Measurements from ENCODE around the gene CYP26C1. TPM values are rescaled to one million over a fixed set of nuclear protein-coding genes. Genes with fewer than 3 reads are reported as not detected.
A peak's percentile ranks its signal among the peaks of the same experiment; 100 is the strongest.

The CYP26C1 gene
- total RNA-seq, 1 donor from 2014 or later: not detected

DNA sequence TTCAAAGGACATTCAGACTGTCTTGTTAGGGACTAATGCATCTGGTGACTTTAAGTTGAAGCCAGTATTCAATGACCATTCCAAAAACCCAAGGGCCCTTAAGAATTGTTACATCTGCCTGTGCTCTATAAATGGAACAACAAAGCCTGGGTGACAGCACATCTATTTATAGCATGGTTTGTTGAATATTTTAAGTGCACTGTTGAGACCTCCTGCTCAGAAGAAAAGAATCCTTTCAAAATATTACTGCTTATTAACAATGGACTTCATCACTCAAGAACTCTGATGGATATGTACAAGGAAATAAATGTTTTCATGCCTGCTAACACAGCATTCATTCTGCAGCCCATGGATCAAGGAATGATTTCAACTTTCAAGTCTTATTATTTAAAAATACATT lies 33.1 kb upstream of the CYP26C1 start:
- Mint-ChIP-seq H3K36me3 (ENCODE audit: unreplicated experiment) (peaks cover 2% of the 10 kb centered on the region), H3K27me3 (ENCODE audit: unreplicated experiment) (no peaks in the 10 kb centered on the region), H3K4me3 (ENCODE audit: unreplicated experiment) (no peak overlapping the region), H3K9me3 (ENCODE audit: unreplicated experiment) (peaks cover 11% of the 10 kb centered on the region), H3K4me1 (ENCODE audit: unreplicated experiment) (peaks cover 35% of the 10 kb centered on the region), H3K27ac (ENCODE audit: unreplicated experiment) (no peak overlapping the region)
- DNase-seq (ENCODE audit: extremely low spot score, unreplicated experiment): no peak
- TF ChIP-seq, protein P1, sequence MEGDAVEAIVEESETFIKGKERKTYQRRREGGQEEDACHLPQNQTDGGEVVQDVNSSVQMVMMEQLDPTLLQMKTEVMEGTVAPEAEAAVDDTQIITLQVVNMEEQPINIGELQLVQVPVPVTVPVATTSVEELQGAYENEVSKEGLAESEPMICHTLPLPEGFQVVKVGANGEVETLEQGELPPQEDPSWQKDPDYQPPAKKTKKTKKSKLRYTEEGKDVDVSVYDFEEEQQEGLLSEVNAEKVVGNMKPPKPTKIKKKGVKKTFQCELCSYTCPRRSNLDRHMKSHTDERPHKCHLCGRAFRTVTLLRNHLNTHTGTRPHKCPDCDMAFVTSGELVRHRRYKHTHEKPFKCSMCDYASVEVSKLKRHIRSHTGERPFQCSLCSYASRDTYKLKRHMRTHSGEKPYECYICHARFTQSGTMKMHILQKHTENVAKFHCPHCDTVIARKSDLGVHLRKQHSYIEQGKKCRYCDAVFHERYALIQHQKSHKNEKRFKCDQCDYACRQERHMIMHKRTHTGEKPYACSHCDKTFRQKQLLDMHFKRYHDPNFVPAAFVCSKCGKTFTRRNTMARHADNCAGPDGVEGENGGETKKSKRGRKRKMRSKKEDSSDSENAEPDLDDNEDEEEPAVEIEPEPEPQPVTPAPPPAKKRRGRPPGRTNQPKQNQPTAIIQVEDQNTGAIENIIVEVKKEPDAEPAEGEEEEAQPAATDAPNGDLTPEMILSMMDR (IDR thresholded peaks at IDR 0.05): no peak

DNA sequence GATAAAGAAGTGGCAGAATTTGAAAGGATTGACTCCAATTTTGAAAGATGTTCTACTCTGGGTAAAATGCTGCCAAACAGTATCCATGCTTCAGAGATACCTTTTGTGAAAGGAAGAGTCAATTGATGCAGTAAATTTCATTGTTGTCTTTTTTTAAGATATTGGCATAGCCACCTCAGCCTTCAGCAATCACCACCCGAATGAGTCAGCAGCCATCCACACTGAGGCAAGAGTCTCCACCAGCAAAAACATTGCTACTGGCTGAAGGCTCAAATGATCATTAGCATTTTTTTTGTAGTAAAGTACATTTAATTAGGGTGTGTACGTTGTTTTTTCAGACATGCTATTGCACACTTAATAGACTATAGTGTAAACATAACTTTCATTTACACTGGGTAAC lies 31.7 kb upstream of the CYP26C1 start:
- Mint-ChIP-seq H3K4me3 (ENCODE audit: unreplicated experiment) (no peak overlapping the region), H3K27ac (ENCODE audit: unreplicated experiment) (peak overlapping the region; percentile 52), H3K27me3 (ENCODE audit: unreplicated experiment) (no peaks in the 10 kb centered on the region), H3K9me3 (ENCODE audit: unreplicated experiment) (peaks cover 11% of the 10 kb centered on the region), H3K36me3 (ENCODE audit: unreplicated experiment) (peaks cover 2% of the 10 kb centered on the region), H3K4me1 (ENCODE audit: unreplicated experiment) (peaks cover 37% of the 10 kb centered on the region)
- TF ChIP-seq, protein P1 (IDR thresholded peaks at IDR 0.05): no peak
- DNase-seq (ENCODE audit: extremely low spot score, unreplicated experiment): no peak

DNA sequence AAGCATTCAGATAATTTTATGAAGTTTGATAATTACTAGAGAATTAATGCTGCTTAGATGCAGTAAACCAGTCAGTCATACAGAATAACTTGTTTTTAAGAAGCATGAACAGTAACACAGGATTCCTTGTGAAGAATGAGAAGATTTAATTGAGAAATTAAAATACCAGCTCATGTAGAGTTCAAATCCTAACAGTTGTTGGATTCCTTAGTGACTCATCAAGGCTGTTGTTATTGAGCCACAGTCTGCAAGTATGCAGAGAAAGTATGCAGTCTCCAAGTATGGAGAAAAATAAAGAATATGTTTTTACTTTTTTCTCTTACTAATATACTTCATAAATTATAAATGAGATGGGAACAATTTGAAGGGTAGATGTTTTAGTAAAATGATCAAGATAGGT lies 30.2 kb upstream of the CYP26C1 start:
- H3K27ac Mint-ChIP-seq (ENCODE audit: unreplicated experiment): peak overlapping the region; percentile 83
- TF ChIP-seq, protein P1 (IDR thresholded peaks at IDR 0.05): no peak
- H3K36me3 Mint-ChIP-seq (ENCODE audit: unreplicated experiment): peaks cover 2% of the 10 kb centered on the region
- H3K4me1 Mint-ChIP-seq (ENCODE audit: unreplicated experiment): peaks cover 44% of the 10 kb centered on the region
- DNase-seq (ENCODE audit: extremely low spot score, unreplicated experiment): no peak
- H3K9me3 Mint-ChIP-seq (ENCODE audit: unreplicated experiment): peaks cover 11% of the 10 kb centered on the region
- H3K4me3 Mint-ChIP-seq (ENCODE audit: unreplicated experiment): no peak overlapping the region
- no peaks in the 10 kb centered on the region for H3K27me3 Mint-ChIP-seq (ENCODE audit: unreplicated experiment)

DNA sequence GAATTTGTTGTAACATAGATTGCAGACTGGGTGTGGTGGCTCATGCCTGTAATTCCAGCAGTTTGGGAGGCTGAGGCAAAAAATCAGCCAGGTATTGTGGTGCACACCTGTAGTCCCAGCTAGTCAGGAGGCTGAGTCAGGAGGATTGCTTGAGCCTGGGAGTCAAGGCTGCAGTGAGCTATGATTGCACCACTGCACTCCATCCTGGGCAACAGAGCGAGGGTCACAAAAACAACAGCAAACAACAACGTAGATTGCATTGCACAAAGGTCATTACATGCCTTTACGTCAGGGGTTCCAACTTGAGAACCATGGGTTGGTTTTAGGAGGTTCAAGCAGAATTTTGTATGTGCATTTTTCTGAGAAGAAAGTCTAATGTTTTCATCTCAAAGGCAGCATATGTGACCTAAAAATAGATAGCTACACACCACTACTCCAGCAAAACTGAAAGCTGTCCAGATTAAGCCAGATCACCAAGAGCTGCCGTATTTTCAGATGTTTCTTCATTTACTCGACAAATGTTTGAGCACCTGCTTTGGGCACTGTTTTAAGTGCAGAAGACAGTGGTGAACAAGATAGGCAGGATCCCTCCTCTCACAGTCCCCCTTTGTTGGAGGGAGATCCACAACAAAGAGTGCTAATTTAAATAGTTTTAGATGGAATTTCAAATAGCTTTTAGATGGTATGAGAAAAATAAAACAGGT lies 28.3 kb upstream of the CYP26C1 start:
- Mint-ChIP-seq H3K36me3 (ENCODE audit: unreplicated experiment) (peaks cover 2% of the 10 kb centered on the region), H3K4me1 (ENCODE audit: unreplicated experiment) (peaks cover 44% of the 10 kb centered on the region), H3K27me3 (ENCODE audit: unreplicated experiment) (no peaks in the 10 kb centered on the region), H3K27ac (ENCODE audit: unreplicated experiment) (no peak overlapping the region), H3K9me3 (ENCODE audit: unreplicated experiment) (peaks cover 6% of the 10 kb centered on the region), H3K4me3 (ENCODE audit: unreplicated experiment) (no peak overlapping the region)
- DNase-seq (ENCODE audit: extremely low spot score, unreplicated experiment): no peak
- TF ChIP-seq, protein P1 (IDR thresholded peaks at IDR 0.05): no peak

DNA sequence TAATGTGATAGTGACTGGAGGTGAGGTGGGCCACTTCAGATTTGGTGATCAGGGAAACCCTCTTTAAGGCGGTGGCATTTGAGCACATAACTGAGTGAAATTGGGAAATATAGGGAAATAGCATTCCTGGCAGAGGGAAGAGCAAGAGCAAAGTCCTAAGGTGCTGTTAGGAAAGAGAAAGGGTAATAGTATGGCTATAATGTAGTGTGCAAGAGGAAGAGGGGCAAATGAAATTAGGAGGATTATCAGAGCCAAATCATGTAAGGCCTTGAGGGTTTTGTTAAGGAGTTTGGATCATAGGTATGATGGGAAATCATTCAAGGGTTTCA lies 27.8 kb upstream of the CYP26C1 start:
- Mint-ChIP-seq H3K4me3 (ENCODE audit: unreplicated experiment) (no peak overlapping the region), H3K27me3 (ENCODE audit: unreplicated experiment) (no peaks in the 10 kb centered on the region), H3K36me3 (ENCODE audit: unreplicated experiment) (no peaks in the 10 kb centered on the region), H3K27ac (ENCODE audit: unreplicated experiment) (no peak overlapping the region), H3K4me1 (ENCODE audit: unreplicated experiment) (peaks cover 44% of the 10 kb centered on the region), H3K9me3 (ENCODE audit: unreplicated experiment) (peaks cover under 1% of the 10 kb centered on the region)
- DNase-seq (ENCODE audit: extremely low spot score, unreplicated experiment): no peak
- TF ChIP-seq, protein P1 (IDR thresholded peaks at IDR 0.05): no peak
